Endothelial cell (in vitro differentiated cells): ENCODE measurements around the gene GCG. TPM values are rescaled to one million over a fixed set of nuclear protein-coding genes. Genes with fewer than 3 reads are reported as not detected.

Experiments used
- DNase-seq: peaks from one replicate; pipeline ENCODE4 v3.0.0; 2021; ENCODE audit warnings: low spot score
- H3K27ac Mint-ChIP-seq: one replicate; pipeline ENCODE4 v1.8.0; 2021; ENCODE audit warnings: mixed read lengths, inconsistent platforms; ENCODE audit not compliant: unreplicated experiment
- H3K27me3 Mint-ChIP-seq: one replicate; pipeline ENCODE4 v1.8.0; 2021; ENCODE audit warnings: mild to moderate bottlenecking, moderate library complexity, mixed read lengths, inconsistent platforms; ENCODE audit not compliant: unreplicated experiment
- H3K36me3 Mint-ChIP-seq: one replicate; pipeline ENCODE4 v1.8.0; 2021; ENCODE audit warnings: mild to moderate bottlenecking, low read depth, mixed read lengths, inconsistent platforms; ENCODE audit not compliant: unreplicated experiment
- H3K4me1 Mint-ChIP-seq: one replicate; pipeline ENCODE4 v1.8.0; 2021; ENCODE audit warnings: mild to moderate bottlenecking, mixed read lengths, inconsistent platforms; ENCODE audit not compliant: unreplicated experiment
- H3K4me3 Mint-ChIP-seq: one replicate; pipeline ENCODE4 v1.8.0; 2021; ENCODE audit warnings: mild to moderate bottlenecking, mixed read lengths, inconsistent platforms; ENCODE audit not compliant: unreplicated experiment
- H3K9me3 Mint-ChIP-seq: one replicate; pipeline ENCODE4 v1.8.0; 2021; ENCODE audit warnings: mixed read lengths, inconsistent platforms; ENCODE audit not compliant: unreplicated experiment
- total RNA-seq: library from RNA; stranded (reverse); fragmentation: NEBNext Ultra II Directional; extraction: Animal tissue kit (Norgen Biotek cat#: 25700); gene quantifications from one replicate; pipeline ENCODE4 v1.2.1, GENCODE V29; 2021; ENCODE audit not compliant: unreplicated experiment
- TF ChIP-seq, protein P1 (sequence below): fragments of 200-600 bp; sonication (generic); IDR thresholded peaks from one replicate; pipeline ENCODE4 v1.5.0; 2021; ENCODE audit warnings: antibody characterized with exemption; ENCODE audit not compliant: unreplicated experiment

The GCG gene
- total RNA-seq, 1 donor from 2014 or later, result not detected

DNA sequence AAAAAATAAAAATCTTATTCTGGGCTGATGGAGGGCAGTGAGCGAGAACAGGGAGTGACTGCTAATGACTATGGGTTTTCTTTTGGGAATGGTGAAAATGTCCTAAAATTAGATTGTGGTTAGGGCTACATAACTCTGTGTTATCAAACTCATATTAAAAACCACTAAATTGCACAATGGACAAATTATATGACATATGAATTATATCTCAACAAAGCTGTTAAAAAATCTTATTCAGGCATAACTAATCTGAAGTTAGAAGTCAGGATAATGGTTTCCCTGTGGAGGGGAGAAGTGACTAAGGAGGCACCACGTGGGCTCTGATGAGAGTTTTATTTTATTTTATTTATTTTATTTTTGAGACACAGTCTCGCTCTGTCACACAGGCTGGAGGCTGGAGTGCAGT lies 45.9 kb downstream of the GCG start:
- Mint-ChIP-seq H3K27ac (no peak overlapping the region), H3K9me3 (no peaks in the 10 kb centered on the region), H3K4me3 (no peak overlapping the region), H3K4me1 (peaks cover 6% of the 10 kb centered on the region), H3K36me3 (no peaks in the 10 kb centered on the region), H3K27me3 (no peaks in the 10 kb centered on the region)
- DNase-seq, result no peak
- TF ChIP-seq, protein P1, sequence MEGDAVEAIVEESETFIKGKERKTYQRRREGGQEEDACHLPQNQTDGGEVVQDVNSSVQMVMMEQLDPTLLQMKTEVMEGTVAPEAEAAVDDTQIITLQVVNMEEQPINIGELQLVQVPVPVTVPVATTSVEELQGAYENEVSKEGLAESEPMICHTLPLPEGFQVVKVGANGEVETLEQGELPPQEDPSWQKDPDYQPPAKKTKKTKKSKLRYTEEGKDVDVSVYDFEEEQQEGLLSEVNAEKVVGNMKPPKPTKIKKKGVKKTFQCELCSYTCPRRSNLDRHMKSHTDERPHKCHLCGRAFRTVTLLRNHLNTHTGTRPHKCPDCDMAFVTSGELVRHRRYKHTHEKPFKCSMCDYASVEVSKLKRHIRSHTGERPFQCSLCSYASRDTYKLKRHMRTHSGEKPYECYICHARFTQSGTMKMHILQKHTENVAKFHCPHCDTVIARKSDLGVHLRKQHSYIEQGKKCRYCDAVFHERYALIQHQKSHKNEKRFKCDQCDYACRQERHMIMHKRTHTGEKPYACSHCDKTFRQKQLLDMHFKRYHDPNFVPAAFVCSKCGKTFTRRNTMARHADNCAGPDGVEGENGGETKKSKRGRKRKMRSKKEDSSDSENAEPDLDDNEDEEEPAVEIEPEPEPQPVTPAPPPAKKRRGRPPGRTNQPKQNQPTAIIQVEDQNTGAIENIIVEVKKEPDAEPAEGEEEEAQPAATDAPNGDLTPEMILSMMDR, result no peak

DNA sequence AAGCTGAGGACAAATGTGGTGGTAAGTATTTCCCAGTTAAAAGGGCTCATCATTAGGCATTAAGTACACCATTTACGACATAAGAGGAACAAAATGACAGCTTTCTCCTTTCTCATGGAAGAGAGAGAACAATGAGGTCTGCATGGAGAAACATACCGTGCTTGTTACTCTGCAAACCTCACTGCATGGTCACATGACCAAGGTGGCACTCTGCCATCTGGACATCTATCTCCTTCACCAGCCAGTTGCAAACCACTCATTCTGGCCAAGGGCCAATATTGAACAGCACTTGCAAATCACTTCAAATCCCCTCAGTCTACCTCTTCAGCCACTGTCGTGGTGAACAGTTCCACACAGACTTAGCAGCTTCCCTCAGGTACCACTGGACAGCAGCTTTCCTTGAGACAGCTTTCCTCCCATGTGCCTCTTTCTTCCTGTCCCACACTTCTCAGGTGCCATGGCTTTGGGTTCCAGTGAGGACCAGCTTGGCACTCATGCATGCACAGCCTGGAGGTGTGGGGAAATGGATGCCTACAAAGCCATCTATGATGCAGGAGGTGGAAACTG lies 48.5 kb downstream of the GCG start:
- Mint-ChIP-seq H3K27ac (no peak overlapping the region), H3K27me3 (no peaks in the 10 kb centered on the region), H3K9me3 (no peaks in the 10 kb centered on the region), H3K36me3 (no peaks in the 10 kb centered on the region), H3K4me1 (peaks cover 6% of the 10 kb centered on the region), H3K4me3 (no peak overlapping the region)
- DNase-seq, result no peak
- TF ChIP-seq, protein P1, result no peak

DNA sequence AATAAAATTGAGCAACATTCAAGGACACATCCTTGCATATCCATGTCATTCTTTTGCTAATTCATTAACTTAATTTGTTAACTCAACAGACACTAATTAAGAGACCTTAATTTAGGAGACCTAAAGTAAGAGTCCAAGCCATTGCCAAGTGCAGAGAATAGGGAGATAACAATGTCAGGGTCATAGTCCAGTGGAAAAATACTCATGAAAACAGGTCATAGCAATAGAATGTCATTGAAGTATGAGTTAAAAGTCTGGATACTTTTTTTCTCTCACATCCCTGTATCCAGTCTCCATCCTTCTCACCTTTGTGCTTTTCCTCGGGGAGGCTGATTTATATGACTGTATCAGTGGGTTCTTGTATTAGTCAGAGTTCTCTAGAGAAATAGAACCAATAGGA lies 51.5 kb downstream of the GCG start:
- no peaks in the 10 kb centered on the region for H3K36me3 Mint-ChIP-seq
- no peaks in the 10 kb centered on the region for H3K27me3 Mint-ChIP-seq
- no peaks in the 10 kb centered on the region for H3K9me3 Mint-ChIP-seq
- TF ChIP-seq, protein P1, result no peak
- no peak overlapping the region for H3K4me3 Mint-ChIP-seq
- no peak overlapping the region for H3K27ac Mint-ChIP-seq
- H3K4me1 Mint-ChIP-seq, result no peaks in the 10 kb centered on the region
- DNase-seq, result no peak

DNA sequence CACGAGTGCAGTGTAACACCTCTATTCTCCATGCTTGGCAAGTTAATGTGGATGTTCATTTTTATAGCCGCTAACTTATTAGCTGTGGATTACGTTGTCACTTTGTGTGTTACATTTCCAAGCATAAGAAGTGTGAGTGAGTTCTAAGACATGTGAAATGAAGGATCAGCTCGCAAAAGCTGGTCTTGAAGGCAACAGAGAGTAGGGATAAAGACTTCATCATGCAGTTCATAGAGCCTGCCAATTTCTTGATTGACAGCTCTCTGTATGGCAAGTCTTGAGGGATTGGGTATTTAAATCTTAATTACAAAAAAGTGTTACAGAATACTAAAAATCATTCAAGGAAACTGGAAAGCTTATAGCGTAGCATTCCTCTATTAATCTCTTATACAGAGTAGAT lies 52.2 kb downstream of the GCG start:
- H3K4me1 Mint-ChIP-seq, result no peaks in the 10 kb centered on the region
- TF ChIP-seq, protein P1, result no peak
- H3K4me3 Mint-ChIP-seq, result no peak overlapping the region

More for the DNA sequence above, 52.2 kb downstream of the GCG start:
- no peaks in the 10 kb centered on the region for H3K36me3 Mint-ChIP-seq
- no peaks in the 10 kb centered on the region for H3K27me3 Mint-ChIP-seq
- no peak overlapping the region for H3K27ac Mint-ChIP-seq
- H3K9me3 Mint-ChIP-seq, result no peaks in the 10 kb centered on the region
- no peak for DNase-seq

Other genes with a start within 250 kb of the GCG start
- 0.59 TPM for gene DPP4, start 78.0 kb downstream of the GCG start, total RNA-seq
- gene FAP, start 91.2 kb upstream of the GCG start, total RNA-seq, result not detected
- 5.2 TPM for gene IFIH1, start 166.4 kb upstream of the GCG start, total RNA-seq
- gene GCA, start 191.9 kb upstream of the GCG start, total RNA-seq, result 123 TPM